ENCODE data around the gene IFI44L.

Gene IFI44L

DNA sequence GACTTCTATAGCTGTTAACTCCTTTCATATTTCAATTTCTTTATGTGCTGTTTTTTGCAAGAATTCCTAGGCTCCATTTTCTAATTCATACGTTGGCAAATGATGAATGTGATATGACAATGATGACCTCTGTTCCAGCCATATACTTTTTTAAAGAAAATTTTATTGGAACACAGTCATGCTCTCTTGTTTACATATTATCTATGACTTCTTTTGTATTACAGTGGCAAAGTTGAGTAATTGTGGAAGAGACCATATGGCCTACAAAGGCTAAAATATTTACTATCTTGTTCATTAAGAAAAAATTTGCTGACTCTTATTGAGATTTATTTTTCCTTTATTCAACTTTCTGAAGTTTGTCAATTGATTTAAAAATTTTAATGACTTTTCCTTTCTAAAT is 7.1 kb downstream of the IFI44L start:
- TF ChIP-seq CTCF (IDR thresholded peaks at IDR 0.05; ENCODE audit: extremely low read depth, insufficient read depth, missing control alignments), result no peak
- no peak for DNase-seq (ENCODE audit: low spot score)
- in situ Hi-C loops (cut with MboI; ENCODE audit: low pct_unique_long_range_greater_than_20kb, low sequenced_read_pairs, unreplicated experiment), result no loop called here

DNA sequence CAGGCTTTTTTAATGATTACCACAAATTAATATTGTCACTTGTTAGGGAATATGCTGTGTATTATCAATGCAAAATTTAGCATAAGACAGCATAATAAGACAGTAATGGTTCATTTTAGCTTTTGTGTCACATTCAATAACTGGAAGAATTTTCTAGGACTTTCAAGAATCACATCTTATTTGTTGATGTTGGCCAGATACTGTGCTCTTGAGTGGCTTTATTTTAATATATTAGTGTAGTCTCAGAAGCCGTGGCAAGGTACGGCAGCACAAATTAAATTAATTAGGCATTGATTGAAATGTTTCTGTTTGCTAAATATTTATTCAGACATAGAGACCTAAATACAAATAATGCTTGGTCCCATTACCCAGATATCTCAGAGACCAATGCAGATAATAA is 10.4 kb downstream of the IFI44L start:
- in situ Hi-C loops (cut with MboI; ENCODE audit: low pct_unique_long_range_greater_than_20kb, low sequenced_read_pairs, unreplicated experiment), result no loop called here
- TF ChIP-seq CTCF (IDR thresholded peaks at IDR 0.05; ENCODE audit: extremely low read depth, insufficient read depth, missing control alignments), result no peak
- DNase-seq (ENCODE audit: low spot score), result no peak

DNA sequence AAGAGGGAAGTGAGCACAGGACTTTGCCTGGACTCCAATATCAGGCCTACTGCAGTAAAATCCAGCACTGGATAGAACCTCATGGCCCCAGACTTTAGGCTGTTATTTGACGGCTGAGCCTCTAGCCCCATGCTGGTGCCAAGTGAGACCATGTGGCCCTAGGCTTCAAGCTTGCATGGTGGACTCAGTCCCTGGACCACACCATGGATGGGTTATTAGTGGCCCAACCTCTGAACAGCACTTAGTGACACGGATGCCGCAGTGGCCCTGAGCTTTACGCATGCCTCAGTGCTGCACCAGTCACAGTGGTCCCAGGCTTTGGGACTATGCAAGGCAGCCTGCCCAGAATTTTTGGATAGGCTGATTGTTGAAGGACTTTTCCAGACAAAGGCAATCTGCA is 13.0 kb downstream of the IFI44L start:
- no peak for TF ChIP-seq CTCF (IDR thresholded peaks at IDR 0.05; ENCODE audit: extremely low read depth, insufficient read depth, missing control alignments)
- in situ Hi-C loops (cut with MboI; ENCODE audit: low pct_unique_long_range_greater_than_20kb, low sequenced_read_pairs, unreplicated experiment), result no loop called here
- DNase-seq (ENCODE audit: low spot score), result no peak

- TF ChIP-seq CTCF (IDR thresholded peaks at IDR 0.05; ENCODE audit: extremely low read depth, insufficient read depth, missing control alignments), result no peak
- in situ Hi-C loops (cut with MboI; ENCODE audit: low pct_unique_long_range_greater_than_20kb, low sequenced_read_pairs, unreplicated experiment), result no loop called here
- DNase-seq (ENCODE audit: low spot score), result no peak
These were observed 20.2 kb downstream of the IFI44L start for GRCh38 chr1:78640462-78640861.

GRCh38 chr1:78641558-78641957 is 21.3 kb downstream of the IFI44L start:
- TF ChIP-seq CTCF (IDR thresholded peaks at IDR 0.05; ENCODE audit: extremely low read depth, insufficient read depth, missing control alignments), result no peak
- in situ Hi-C loops (cut with MboI; ENCODE audit: low pct_unique_long_range_greater_than_20kb, low sequenced_read_pairs, unreplicated experiment), result no loop called here
- DNase-seq (ENCODE audit: low spot score), result no peak

- DNase-seq (ENCODE audit: low spot score), result no peak
- TF ChIP-seq CTCF (IDR thresholded peaks at IDR 0.05; ENCODE audit: extremely low read depth, insufficient read depth, missing control alignments), result no peak
- in situ Hi-C loops (cut with MboI; ENCODE audit: low pct_unique_long_range_greater_than_20kb, low sequenced_read_pairs, unreplicated experiment), result no loop called here
These were observed 25.5 kb downstream of the IFI44L start for GRCh38 chr1:78645723-78646122.

- in situ Hi-C loops (cut with MboI; ENCODE audit: low pct_unique_long_range_greater_than_20kb, low sequenced_read_pairs, unreplicated experiment), result no loop called here
- no peak for DNase-seq (ENCODE audit: low spot score)
- TF ChIP-seq CTCF (IDR thresholded peaks at IDR 0.05; ENCODE audit: extremely low read depth, insufficient read depth, missing control alignments), result no peak
These were observed 27.0 kb downstream of the IFI44L start for GRCh38 chr1:78647238-78647637.

Data from GM13977 (cell line).